Sigmoid colon (tissue), 4 donors: ENCODE data around the gene LPAR3.

Experiments used
- EP300 ChIP-seq, 4 donors: sonication (generic); formaldehyde crosslinking; IDR thresholded peaks; one replicate each; pipeline ENCODE4 v1.6.1; 2017; ENCODE audit warnings: antibody characterized with exemption in 4 of 4
- POLR2A ChIP-seq, 2 donors: fragments of 450-650 bp; IDR thresholded peaks; one replicate each; pipeline ENCODE4 v1.6.1; 2016; ENCODE audit warnings: antibody characterized with exemption in 2 of 2, mild to moderate bottlenecking in 2 of 2, moderate library complexity in 2 of 2
- TF ChIP-seq, protein P1 (sequence below), 4 experiments: fragments of 450-650 bp in 3 of 4; fragments of 200-600 bp in 1 of 4; IDR thresholded peaks; one replicate each; pipeline ENCODE4 v1.5.1; 2016 to 2019; ENCODE audit warnings: antibody characterized with exemption in 4 of 4, mild to moderate bottlenecking in 3 of 4, moderate library complexity in 2 of 4

DNA sequence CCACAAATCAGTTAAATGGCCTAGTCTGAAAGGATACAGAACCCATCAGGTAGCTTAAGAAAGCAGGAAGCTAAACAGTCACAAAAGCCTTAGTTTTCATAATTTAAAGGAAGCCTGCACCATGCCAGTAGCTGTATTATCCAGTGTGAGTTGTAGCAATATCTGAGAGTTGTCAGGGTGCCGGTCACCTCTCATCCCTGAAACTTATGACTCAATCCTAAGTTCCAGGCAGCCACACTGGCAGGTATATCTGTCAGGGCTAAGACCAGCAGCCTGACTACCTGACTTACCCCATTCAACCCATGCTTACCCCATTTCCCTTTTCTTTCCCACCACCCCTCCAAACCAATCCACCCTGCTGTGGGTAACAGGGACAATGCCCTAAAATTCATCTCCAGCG is 37.8 kb upstream of the LPAR3 start:
- TF ChIP-seq, protein P1, sequence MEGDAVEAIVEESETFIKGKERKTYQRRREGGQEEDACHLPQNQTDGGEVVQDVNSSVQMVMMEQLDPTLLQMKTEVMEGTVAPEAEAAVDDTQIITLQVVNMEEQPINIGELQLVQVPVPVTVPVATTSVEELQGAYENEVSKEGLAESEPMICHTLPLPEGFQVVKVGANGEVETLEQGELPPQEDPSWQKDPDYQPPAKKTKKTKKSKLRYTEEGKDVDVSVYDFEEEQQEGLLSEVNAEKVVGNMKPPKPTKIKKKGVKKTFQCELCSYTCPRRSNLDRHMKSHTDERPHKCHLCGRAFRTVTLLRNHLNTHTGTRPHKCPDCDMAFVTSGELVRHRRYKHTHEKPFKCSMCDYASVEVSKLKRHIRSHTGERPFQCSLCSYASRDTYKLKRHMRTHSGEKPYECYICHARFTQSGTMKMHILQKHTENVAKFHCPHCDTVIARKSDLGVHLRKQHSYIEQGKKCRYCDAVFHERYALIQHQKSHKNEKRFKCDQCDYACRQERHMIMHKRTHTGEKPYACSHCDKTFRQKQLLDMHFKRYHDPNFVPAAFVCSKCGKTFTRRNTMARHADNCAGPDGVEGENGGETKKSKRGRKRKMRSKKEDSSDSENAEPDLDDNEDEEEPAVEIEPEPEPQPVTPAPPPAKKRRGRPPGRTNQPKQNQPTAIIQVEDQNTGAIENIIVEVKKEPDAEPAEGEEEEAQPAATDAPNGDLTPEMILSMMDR (IDR thresholded peaks at IDR 0.05): no peak
- no peak for TF ChIP-seq EP300 (IDR thresholded peaks at IDR 0.05)
- TF ChIP-seq POLR2A (IDR thresholded peaks at IDR 0.05): no peak
